ENCODE measurements around the gene VSX2. TPM values are rescaled to one million over a fixed set of nuclear protein-coding genes. Genes with fewer than 3 reads are reported as not detected.

The VSX2 gene
- total RNA-seq, 1 experiment from 2014 or later = not detected

GRCh38 chr14:74221741-74222140 is 17.5 kb upstream of the VSX2 start:
- no peak for DNase-seq (ENCODE audit: low read depth)

GRCh38 chr14:74223016-74223415 is 16.2 kb upstream of the VSX2 start:
- no peak for DNase-seq (ENCODE audit: low read depth)

- DNase-seq (ENCODE audit: low read depth) = no peak
These were observed 7.5 kb upstream of the VSX2 start for GRCh38 chr14:74231784-74232183.

- DNase-seq (ENCODE audit: low read depth) = no peak
These were observed 4.2 kb upstream of the VSX2 start for GRCh38 chr14:74235017-74235416.

GRCh38 chr14:74237441-74237840 is 1.8 kb upstream of the VSX2 start:
- no peak for DNase-seq (ENCODE audit: low read depth)

GRCh38 chr14:74239848-74240793 is 872 bp downstream of the VSX2 start:
- DNase-seq (ENCODE audit: low read depth) = no peak

GRCh38 chr14:74240794-74241651 is 1.8 kb downstream of the VSX2 start:
- DNase-seq (ENCODE audit: low read depth) = no peak

- no peak for DNase-seq (ENCODE audit: low read depth)
These were observed 2.4 kb downstream of the VSX2 start for GRCh38 chr14:74241652-74242017.

GRCh38 chr14:74242021-74242779 is 3.0 kb downstream of the VSX2 start:
- DNase-seq (ENCODE audit: low read depth) = no peak

GRCh38 chr14:74242780-74243042 is 3.5 kb downstream of the VSX2 start:
- DNase-seq (ENCODE audit: low read depth) = no peak

GRCh38 chr14:74243051-74243450 is 3.8 kb downstream of the VSX2 start:
- no peak for DNase-seq (ENCODE audit: low read depth)

- DNase-seq (ENCODE audit: low read depth) = no peak
These were observed 4.9 kb downstream of the VSX2 start for GRCh38 chr14:74244115-74244514.

GRCh38 chr14:74245292-74245691 is 6.0 kb downstream of the VSX2 start:
- DNase-seq (ENCODE audit: low read depth) = no peak

GRCh38 chr14:74246542-74246941 is 7.3 kb downstream of the VSX2 start:
- DNase-seq (ENCODE audit: low read depth) = no peak

- no peak for DNase-seq (ENCODE audit: low read depth)
These were observed 8.8 kb downstream of the VSX2 start for GRCh38 chr14:74248017-74248416.

- DNase-seq (ENCODE audit: low read depth) = no peak
These were observed 10.5 kb downstream of the VSX2 start for GRCh38 chr14:74249433-74250375.

- DNase-seq (ENCODE audit: low read depth) = no peak
These were observed 16.0 kb downstream of the VSX2 start for GRCh38 chr14:74255281-74255680.

- DNase-seq (ENCODE audit: low read depth) = no peak
These were observed 18.1 kb downstream of the VSX2 start for GRCh38 chr14:74257078-74257940.

- DNase-seq (ENCODE audit: low read depth) = no peak
These were observed 18.9 kb downstream of the VSX2 start for GRCh38 chr14:74257941-74258763.

All from HT1080 (cell line).